ENCODE data around the gene ST6GALNAC6.

Gene ST6GALNAC6

GRCh38 chr9:127899128-127899943 is at the start of gene ST6GALNAC6:
Gene ST6GALNAC6 (minus strand): TSS chr9:127899603. CDS start chr9:127897981, 1,622 bp downstream.
- peak; percentile 75 for DNase-seq

- no peak for DNase-seq
Measured at GRCh38 chr9:127947841-127948710, 48.7 kb upstream of the ST6GALNAC6 start.

DNA sequence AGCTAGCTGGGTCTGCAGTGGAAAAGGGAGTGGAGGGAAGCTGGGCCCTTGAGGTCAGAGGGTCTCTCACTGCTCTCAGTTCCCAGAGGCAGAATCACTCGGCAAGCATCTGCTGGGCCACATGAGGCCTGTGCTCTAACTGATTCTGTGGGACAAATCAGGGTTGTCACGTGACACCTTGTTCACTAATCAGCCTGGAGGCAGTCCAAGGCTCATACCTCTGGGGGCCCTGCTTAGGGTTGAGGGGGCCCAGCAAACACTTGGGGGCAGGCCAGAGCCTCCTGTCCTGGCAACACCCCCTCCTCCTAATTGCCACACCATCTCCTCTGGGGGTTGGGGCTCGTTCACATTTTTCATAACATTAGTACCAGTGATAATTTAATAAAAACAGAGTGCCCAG is 47.3 kb upstream of the ST6GALNAC6 start:
- no peak for DNase-seq

GRCh38 chr9:127945942-127946341 is 46.5 kb upstream of the ST6GALNAC6 start:
- no peak for DNase-seq

GRCh38 chr9:127945338-127945737 is 45.9 kb upstream of the ST6GALNAC6 start:
- no peak for DNase-seq

- no peak for DNase-seq
Measured at GRCh38 chr9:127944586-127945218, 45.3 kb upstream of the ST6GALNAC6 start.

DNA sequence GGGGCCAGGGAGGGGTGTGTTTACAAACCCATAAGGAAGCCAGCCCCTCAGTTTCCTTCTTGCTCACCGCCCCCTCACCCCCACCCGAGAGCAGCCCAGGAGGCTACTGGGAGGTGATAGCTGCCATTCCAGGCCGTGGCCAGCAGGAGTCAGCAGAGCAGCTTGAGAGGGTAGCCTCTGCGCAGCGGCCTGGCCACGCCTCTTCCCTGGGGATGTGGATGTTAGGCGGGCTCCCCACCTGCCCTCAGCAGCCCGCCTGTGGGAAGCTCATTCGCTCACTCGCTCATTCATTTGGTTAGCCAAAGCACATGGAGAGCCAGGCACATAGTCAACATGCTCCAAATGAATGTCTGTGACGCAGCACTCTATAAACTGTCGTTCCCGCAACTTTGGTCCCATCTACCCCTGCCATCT is 44.3 kb upstream of the ST6GALNAC6 start:
- peak; percentile 77 for DNase-seq

- DNase-seq: no peak
Measured at GRCh38 chr9:127943011-127943662, 43.7 kb upstream of the ST6GALNAC6 start.

DNA sequence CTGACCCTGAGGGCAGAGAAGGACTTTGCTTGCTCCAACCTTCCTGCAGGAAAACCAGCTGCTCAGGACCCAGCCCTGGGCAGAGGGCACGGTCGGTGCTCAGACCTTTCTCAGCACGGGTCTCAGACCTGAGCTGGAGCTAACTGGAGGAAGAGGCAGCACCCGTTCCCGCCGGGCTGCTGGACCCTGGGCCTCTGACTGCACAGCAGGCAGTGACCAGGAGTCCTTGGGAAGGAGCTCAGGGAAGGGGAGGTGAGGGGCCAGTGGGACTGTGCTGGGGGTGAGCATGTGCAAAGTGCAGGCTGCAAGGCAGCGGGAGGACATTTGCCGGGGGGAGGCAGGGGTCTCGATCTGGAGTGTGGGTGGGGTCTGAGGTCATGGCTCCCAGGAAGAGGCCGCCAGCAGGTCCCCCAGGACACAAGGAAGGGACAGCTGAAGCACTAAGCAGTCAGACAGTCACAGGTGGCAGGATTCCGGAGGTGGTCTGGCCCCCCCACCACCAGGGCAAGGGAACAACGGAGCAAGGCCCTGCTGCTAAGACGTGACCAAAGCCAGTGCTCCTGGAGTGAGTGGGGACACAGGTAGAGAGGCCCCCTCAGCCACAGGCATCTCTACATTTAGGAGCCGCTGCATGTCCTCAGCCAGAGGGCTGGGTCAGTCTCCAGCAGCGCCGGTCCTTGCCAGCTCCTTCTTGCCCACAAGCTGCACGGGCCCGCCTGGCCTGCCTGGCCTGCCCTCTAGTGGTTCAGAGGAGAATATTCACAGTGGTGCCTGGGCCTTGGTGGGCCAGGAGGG is 43.0 kb upstream of the ST6GALNAC6 start:
- DNase-seq: peak; percentile 59

DNA sequence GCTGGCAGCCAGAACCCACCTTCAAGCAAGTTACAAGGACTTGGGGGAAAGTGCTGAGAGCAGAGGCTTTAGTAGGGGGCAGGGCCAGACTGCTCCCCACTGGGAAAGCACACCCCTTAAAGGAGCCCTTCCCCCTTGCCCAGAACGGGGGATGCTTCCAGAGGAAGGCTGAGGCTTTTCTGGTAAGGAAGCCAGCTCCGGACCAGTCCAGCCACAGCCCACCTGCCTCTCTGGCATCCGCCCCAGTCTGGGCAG is 42.5 kb upstream of the ST6GALNAC6 start:
- DNase-seq: no peak

DNA sequence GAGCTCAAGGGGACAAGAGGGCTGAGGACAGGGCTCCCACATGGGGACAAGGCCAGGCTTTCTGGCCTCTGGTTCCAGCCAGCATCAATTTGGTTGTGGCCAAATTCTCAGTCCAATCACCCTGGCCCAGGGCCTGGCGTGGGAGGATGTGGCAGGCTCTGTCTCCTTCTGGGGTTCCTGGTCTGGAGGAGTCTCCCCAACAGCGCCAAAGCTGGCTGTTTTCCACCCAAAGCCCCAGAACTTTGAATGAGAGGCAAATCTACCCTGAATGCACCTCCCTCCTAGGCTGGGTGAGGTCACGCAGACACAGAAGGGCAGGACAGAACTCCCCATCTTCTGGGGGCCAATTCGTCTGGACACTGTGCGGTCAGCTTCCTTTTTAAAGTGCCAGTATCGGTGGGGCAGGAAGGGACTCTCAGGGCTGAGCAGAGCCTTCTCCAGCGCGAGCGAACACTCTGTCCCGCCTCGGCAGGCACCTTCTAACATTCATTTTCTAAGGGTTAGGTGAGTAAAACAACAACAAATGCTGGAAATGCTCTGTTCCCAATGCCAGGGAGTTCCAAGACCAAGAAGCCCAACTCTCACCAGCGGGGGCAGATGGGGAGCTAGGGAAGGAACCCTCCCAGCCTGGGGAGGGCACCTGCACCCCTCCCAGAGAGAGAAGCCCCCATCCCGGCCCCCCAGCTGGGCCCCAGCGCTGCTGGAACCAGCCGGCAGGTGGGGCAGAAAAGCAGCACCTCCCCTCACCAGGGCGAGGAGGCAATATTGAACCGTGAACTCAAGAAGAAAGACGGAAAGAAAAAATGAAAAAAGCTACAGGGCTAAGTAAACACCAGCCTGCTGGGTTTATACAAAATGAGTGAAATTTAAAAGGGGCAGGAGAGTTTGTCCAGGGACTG is 41.9 kb upstream of the ST6GALNAC6 start:
- no peak for DNase-seq

DNA sequence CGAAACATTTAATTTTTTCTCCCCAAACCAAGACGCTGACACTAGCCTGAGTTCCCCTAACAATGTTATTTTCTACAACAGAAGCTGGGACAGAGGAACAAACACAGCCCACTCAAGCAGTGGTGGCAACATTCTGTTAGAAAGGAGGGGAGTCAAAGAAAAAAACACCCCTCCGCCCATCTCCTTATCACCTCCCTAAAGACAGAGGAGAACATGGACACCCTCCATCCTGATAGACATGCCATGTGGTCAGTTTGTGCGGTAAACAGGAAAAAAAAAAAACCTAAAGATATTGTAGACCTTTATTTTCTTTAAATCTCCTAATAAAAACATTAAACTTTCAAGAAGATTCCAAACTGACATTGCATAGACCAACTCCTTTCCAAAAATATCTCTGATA is 41.2 kb upstream of the ST6GALNAC6 start:
- DNase-seq: no peak

DNA sequence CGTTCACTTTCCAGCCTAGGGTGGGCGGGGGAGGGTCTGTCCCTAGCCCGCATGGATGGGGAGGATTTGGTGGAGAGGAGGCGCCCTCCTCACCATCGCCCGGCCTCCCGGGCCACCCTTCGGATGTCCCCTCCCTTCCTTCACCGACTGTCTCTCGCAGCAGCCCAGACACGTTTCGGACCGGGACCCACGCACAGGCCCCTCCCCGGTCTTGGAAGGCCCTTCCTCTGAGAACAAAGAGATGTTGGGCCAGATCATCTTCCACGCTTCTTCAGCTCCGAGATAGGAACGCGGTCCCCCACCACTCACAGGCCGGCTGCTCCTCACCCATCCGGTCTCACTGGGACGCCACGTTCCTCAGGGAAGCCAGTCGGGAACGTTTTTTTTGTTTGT is 38.9 kb upstream of the ST6GALNAC6 start:
- no peak for DNase-seq

- DNase-seq: peak; percentile 87
Measured at GRCh38 chr9:127937388-127938297, 38.2 kb upstream of the ST6GALNAC6 start, which contains the start of gene DPM2. Gene DPM2 (minus strand): TSS chr9:127937854. CDS start chr9:127937820, 34 bp downstream.

DNA sequence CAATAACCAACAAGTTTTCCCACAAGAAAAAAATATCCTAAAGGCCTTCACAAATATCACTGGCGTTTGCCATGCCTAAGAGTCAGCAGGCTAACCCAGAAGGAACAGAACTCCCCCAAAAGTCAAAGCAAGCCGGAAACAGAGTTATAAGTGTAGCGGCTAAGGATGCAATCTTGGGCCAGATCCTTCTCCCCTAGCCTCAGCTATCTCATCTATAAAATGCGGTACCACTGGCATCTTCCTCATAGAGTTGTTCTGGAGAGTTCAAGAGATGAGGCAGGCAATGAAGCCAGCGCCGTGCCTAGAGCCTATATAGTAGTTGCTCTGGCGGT is 37.6 kb upstream of the ST6GALNAC6 start:
- DNase-seq: no peak

DNA sequence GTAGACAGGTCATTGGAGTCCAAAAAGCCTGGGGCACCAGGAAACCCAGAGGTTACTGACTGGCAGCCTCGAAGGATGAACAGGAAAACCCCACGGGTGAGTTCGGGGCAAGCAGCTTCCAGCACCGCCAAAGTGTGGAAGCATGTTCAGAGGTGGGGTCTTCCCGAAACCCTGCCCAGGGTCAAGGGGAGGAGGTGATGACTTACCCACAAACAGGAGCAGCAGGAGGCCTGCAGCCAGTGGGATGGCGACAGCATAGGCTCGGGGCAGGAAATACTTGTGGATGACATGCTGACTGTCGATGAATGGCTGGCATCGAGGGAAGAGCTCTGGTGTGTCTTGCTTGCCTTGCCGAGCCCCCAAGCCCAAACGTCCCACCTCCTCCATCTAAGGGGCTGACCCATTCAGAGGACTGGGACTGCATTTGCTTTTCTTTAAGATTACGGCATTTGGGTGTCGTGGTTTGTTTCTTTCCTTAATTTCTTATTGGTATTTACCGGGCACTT is 37.0 kb upstream of the ST6GALNAC6 start:
- DNase-seq: no peak

GRCh38 chr9:127935765-127936221 is 36.4 kb upstream of the ST6GALNAC6 start:
- DNase-seq: no peak

GRCh38 chr9:127934986-127935385 is 35.6 kb upstream of the ST6GALNAC6 start:
- DNase-seq: no peak

GRCh38 chr9:127934248-127934647 is 34.8 kb upstream of the ST6GALNAC6 start:
- DNase-seq: no peak
